ENCODE results near the gene GDPD5. TPM values are rescaled to one million over a fixed set of nuclear protein-coding genes. Genes with fewer than 3 reads are reported as not detected.

Gene GDPD5
- total and polyA plus RNA-seq, 9 donors, result 3.8 to 15.8 (median 8.1) TPM

- peak; percentile 60 to 84 (median 81) for DNase-seq
- no peaks in the 10 kb centered on the region for H3K36me3 ChIP-seq
- intact Hi-C loops (cut with DNase I), result loop anchor here in 1 of 4 donors (1.0 kb wide), 1 partner anchor 87 kb away; no protein-coding TSS in a partner anchor
- H3K4me3 ChIP-seq, result no peak overlapping the region
- H3K4me1 ChIP-seq (ENCODE audit: insufficient read depth), result no peaks in the 10 kb centered on the region
- no peak overlapping the region for H3K27ac ChIP-seq
- WGBS, 3 donors, result 8 to 10% (median 9%) methylated on average over 6 of the region's 6 CpGs
- H3K27me3 ChIP-seq, result no peaks in the 10 kb centered on the region
- TF ChIP-seq POLR2A (IDR thresholded peaks at IDR 0.05), result no peak
- peak; percentile 84 to 97 (median 93) for TF ChIP-seq CTCF (IDR thresholded peaks at IDR 0.05)
- H3K9me3 ChIP-seq, result no peaks in the 10 kb centered on the region
Observed at GRCh38 chr11:75445315-75445953, 80.3 kb downstream of the GDPD5 start.

- Histone ChIP-seq H3K36me3 (no peaks in the 10 kb centered on the region), H3K27ac (no peak overlapping the region), H3K4me1 (ENCODE audit: insufficient read depth) (no peaks in the 10 kb centered on the region), H3K9me3 (no peaks in the 10 kb centered on the region), H3K27me3 (no peaks in the 10 kb centered on the region), H3K4me3 (no peak overlapping the region)
- intact Hi-C loops (cut with DNase I), result no loop called here
- no peak for TF ChIP-seq CTCF (IDR thresholded peaks at IDR 0.05)
- no peak for TF ChIP-seq EP300 (IDR thresholded peaks at IDR 0.05)
- TF ChIP-seq POLR2A (IDR thresholded peaks at IDR 0.05), result no peak
- no peak for DNase-seq
- 74 to 82% (median 81%) methylated on average over 12 of the region's 12 CpGs for WGBS, 3 donors
Observed at GRCh38 chr11:75443043-75443442, 82.7 kb downstream of the GDPD5 start.

DNA sequence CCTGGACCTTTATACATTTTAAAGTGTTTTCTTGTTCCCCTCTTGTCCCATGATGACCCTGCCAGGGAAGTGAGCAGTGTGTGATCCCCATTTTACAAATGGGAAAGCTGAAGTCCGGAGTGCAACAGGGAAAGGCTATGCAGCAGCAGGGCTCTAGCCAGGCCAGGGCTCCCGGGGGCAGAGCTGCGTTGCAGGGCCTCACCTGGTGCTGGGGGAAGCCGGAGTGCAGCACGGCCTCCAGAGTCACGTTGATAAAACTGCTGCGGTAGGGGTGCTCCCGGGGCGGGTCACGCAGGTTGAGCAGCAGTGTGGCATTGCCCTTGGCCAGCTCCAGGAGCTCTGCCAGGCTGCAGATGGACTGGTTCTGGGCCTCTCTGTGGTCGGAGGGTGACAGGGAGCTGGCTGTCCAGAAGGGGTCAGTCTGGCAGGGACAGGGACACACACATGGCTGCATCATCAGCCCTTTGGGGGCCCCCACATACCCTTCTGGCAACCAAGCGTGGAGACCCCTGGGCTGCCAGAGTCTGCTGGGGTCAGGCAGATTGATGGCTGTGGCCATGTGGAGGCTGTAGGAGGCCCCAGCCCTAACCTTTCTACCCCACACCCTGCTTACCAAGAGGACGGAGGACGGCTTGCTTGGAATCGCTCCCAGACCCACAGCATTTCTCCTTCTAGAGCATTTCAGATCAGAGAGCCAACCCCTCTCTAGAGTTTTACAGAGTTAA is 83.4 kb downstream of the GDPD5 start:
- no peaks in the 10 kb centered on the region for H3K27me3 ChIP-seq
- no peak for DNase-seq
- H3K36me3 ChIP-seq, result no peaks in the 10 kb centered on the region
- H3K4me1 ChIP-seq (ENCODE audit: insufficient read depth), result no peaks in the 10 kb centered on the region
- intact Hi-C loops (cut with DNase I), result no loop called here
- WGBS, 3 donors, result 68 to 72% (median 72%) methylated on average over 14 to 15 of the region's 15 CpGs
- no peak for TF ChIP-seq CTCF (IDR thresholded peaks at IDR 0.05)
- TF ChIP-seq POLR2A (IDR thresholded peaks at IDR 0.05), result no peak
- TF ChIP-seq EP300 (IDR thresholded peaks at IDR 0.05), result no peak
- no peaks in the 10 kb centered on the region for H3K9me3 ChIP-seq
- no peak overlapping the region for H3K27ac ChIP-seq
- no peak overlapping the region for H3K4me3 ChIP-seq

DNA sequence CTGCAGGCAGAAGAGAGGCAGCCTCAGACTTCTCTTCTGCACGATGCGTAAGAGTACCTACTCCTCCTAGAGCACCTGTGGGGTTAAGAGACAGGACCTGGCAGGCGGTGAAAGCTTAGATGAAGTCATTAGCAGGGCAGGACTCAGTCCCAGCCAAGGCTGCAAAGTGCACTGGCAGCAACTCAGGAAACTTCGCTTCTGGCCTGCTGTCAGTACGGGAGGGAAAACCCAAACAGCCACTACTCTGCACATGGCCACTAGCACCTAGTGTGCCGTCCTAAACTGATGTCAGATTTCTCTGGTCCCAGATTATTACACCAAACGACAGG is 84.0 kb downstream of the GDPD5 start:
- Histone ChIP-seq H3K4me3 (no peak overlapping the region), H3K27ac (no peak overlapping the region), H3K4me1 (ENCODE audit: insufficient read depth) (no peaks in the 10 kb centered on the region), H3K36me3 (no peaks in the 10 kb centered on the region), H3K27me3 (no peaks in the 10 kb centered on the region), H3K9me3 (no peaks in the 10 kb centered on the region)
- intact Hi-C loops (cut with DNase I), result no loop called here
- DNase-seq, result no peak
- WGBS, 3 donors, result 61 to 78% (median 69%) methylated on average over 7 of the region's 7 CpGs
- TF ChIP-seq CTCF (IDR thresholded peaks at IDR 0.05) (no peak), EP300 (IDR thresholded peaks at IDR 0.05) (no peak), POLR2A (IDR thresholded peaks at IDR 0.05) (no peak)

Data from ovary (tissue), 9 donors.